ENCODE measurements around the gene GNB1L. TPM values are rescaled to one million over a fixed set of nuclear protein-coding genes. Genes with fewer than 3 reads are reported as not detected.
"Not testable (repeated sequence)": the region's sequence is repeated elsewhere in the genome, so short reads cannot be mapped to it uniquely, and the experiment has no call there.

Gene GNB1L
- total RNA-seq, 1 experiment from 2014 or later = 38.2 TPM

DNA sequence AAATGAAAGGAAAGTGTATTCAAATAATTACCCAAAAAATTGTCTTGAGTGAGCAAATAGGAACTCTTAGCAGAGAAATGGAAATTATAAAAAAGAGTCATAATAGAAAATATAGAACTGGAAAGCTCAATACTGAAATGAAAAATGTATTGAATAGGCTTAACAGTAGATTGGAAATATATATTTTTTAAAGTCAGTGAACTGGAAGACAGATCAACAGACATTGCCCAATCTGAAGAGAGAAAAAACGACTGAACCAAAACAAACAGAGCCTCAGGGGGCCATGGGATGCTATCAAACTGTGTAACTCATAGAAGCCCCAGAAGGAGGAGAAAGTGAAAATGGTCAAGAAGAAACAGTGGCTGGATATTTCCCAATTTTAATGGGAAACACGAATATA lies 61.5 kb downstream of the GNB1L start:
- DNase-seq = no peak
- no peaks in the 10 kb centered on the region for H3K27me3 ChIP-seq (ENCODE audit: control insufficient read depth, insufficient read depth, low read length)

DNA sequence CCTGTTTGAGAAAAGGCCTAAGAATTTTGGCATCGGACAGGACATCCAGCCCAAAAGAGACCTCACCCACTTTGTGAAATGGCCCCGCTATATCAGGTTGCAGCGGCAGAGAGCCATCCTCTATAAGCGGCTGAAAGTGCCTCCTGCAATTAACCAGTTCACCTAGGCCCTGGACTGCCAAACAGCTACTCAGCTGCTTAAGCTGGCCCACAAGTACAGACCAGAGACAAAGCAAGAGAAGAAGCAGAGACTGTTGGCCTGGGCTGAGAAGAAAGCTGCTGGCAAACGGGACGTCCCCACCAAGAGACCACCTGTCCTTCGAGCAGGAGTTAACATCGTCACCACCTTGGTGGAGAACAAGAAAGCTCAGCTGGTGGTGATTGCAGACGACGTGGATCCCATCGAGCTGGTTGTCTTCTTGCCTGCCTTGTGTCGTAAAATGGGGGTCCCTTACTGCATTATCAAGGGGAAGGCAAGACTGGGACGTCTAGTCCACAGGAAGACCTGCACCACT lies 62.2 kb downstream of the GNB1L start:
- not testable (repeated sequence) for H3K27me3 ChIP-seq (ENCODE audit: control insufficient read depth, insufficient read depth, low read length); H3K4me3 ChIP-seq (ENCODE audit: insufficient read depth, low read depth, low read length); DNase-seq; H3K36me3 ChIP-seq (replicated peaks; ENCODE audit: control insufficient read depth, insufficient read depth, low read length)

More for the DNA sequence above, 61.5 kb downstream of the GNB1L start:
- Histone ChIP-seq H3K4me3 (ENCODE audit: insufficient read depth, low read depth, low read length) (no peak overlapping the region), H3K36me3 (replicated peaks; ENCODE audit: control insufficient read depth, insufficient read depth, low read length) (no peaks in the 10 kb centered on the region)

DNA sequence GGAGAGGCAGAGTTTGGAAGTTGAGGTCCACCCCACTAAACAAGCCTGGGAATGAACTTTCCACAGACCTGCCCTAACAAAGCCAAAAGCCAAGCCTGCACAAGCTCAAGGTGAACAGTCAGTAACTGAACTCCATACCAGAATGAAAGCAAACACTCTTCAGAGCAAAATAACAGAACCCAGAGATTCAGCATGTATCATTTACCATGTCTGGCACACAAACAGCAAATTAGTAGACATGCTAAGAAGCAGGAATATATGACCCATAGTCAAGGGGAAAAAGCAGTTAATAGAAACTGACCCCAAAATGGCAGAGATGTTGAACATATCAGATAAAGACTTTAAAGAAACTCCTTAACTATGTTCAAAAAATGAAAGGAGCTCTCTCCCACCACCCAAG lies 62.8 kb downstream of the GNB1L start:
- DNase-seq = no peak
- Histone ChIP-seq H3K4me3 (ENCODE audit: insufficient read depth, low read depth, low read length) (no peak overlapping the region), H3K27me3 (ENCODE audit: control insufficient read depth, insufficient read depth, low read length) (no peaks in the 10 kb centered on the region), H3K36me3 (replicated peaks; ENCODE audit: control insufficient read depth, insufficient read depth, low read length) (no peaks in the 10 kb centered on the region)

DNA sequence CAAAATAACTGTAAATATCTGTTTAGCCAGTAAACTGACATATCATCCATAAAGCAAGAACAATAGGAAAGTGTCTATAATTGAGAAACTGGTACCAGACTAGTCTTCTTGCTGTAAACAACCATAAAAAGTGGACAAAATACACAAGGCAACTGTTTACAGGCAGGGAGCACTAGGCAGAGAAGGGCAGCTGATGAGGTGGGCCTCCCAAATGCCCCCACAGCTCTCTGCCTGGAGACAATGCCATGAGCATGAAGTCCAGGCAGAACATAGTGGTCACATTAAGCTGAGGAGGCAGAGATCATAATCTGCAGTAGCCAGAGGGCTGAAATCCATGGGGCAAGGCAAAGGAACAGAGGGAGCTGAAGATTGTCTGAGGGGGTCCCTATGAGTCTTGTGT lies 63.4 kb downstream of the GNB1L start:
- Histone ChIP-seq H3K36me3 (replicated peaks; ENCODE audit: control insufficient read depth, insufficient read depth, low read length) (no peaks in the 10 kb centered on the region), H3K4me3 (ENCODE audit: insufficient read depth, low read depth, low read length) (no peak overlapping the region), H3K27me3 (ENCODE audit: control insufficient read depth, insufficient read depth, low read length) (no peaks in the 10 kb centered on the region)
- DNase-seq = no peak

DNA sequence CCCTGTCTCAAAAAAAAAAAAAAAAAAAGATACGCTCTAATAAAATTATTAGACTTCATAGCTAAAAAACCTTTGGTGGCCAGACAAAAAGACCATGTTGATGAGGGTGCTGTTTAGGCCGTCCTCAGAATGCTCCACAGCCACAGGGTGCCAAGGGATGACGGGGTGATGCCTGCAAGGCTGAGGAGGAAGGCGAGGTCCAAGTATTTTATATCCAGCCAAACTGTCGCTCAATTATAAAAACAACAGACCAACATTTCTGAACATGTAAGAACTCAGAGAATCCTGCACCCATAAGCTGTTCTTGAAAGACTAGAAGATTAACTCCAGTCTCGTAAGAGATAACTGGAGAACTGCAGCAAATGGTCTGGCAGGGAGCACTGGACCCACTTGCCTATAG lies 64.8 kb downstream of the GNB1L start:
- Histone ChIP-seq H3K36me3 (replicated peaks; ENCODE audit: control insufficient read depth, insufficient read depth, low read length) (no peaks in the 10 kb centered on the region), H3K27me3 (ENCODE audit: control insufficient read depth, insufficient read depth, low read length) (no peaks in the 10 kb centered on the region), H3K4me3 (ENCODE audit: insufficient read depth, low read depth, low read length) (no peak overlapping the region)
- DNase-seq = no peak

DNA sequence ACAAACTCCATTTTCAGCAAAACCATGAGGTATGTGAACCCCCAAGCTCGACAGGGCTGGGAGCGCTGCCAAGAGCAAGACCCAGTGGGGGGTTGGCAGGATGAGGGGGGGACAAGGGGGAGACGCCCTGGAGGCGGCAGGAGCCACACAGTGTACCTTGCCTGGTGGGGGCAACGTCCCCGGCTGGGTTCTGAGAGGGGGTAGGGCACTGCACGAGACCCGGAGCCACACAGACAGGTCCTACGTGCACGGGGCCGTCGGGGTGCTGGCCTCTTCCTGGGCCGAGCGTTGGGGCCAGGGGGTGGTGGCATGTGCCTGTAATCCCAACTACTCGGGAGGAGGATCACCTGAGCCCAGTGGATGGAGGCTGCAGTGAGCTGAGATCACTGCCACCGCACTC lies 65.3 kb downstream of the GNB1L start:
- no peak overlapping the region for H3K4me3 ChIP-seq (ENCODE audit: insufficient read depth, low read depth, low read length)
- H3K36me3 ChIP-seq (replicated peaks; ENCODE audit: control insufficient read depth, insufficient read depth, low read length) = no peaks in the 10 kb centered on the region
- no peaks in the 10 kb centered on the region for H3K27me3 ChIP-seq (ENCODE audit: control insufficient read depth, insufficient read depth, low read length)
- no peak for DNase-seq

DNA sequence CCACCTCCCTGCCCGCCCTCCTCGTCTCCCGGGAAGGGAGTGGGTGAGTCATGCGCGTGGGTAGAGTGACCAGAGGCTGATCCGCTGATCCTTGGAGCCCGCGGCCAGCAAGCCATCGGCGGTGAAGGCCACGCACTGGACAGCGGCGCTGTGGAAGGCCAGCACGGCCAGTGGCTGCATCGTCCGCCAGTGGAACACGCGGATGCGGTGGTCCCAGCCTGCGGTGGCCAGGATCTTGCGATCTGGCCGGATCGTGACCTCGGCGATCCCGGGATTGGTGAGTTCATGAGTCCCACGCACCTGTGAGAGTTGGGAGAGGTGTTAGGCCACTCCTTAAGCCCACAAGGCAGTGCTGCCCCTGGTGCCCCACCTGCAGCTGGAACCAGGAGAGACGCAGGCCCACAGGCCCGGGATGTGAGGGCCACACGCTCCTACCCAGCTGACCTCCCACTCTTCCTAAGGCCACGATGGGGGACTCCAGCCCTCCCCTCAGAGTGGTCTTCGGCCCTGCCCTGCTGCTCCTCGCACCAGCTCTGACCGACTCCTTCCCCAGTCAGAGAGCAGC lies 65.9 kb downstream of the GNB1L start:
- Histone ChIP-seq H3K27me3 (ENCODE audit: control insufficient read depth, insufficient read depth, low read length) (no peaks in the 10 kb centered on the region), H3K4me3 (ENCODE audit: insufficient read depth, low read depth, low read length) (no peak overlapping the region), H3K36me3 (replicated peaks; ENCODE audit: control insufficient read depth, insufficient read depth, low read length) (no peaks in the 10 kb centered on the region)
- DNase-seq = no peak

DNA sequence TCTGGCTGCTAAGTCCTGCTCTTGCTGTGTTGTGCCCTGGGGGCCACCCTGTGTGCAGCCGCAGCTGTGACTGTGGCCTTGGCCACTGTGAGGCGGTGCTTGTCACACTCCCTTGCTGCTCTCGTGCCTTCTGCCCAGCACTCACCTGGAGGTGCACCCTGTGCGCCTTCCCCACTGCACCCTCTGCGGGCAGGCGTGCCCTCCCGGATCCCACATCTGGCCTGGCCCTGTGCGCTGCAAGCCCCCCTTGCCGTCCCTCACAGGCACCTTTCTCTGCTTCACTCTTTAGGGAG lies 66.9 kb downstream of the GNB1L start:
- Histone ChIP-seq H3K36me3 (replicated peaks; ENCODE audit: control insufficient read depth, insufficient read depth, low read length) (no peaks in the 10 kb centered on the region), H3K27me3 (ENCODE audit: control insufficient read depth, insufficient read depth, low read length) (no peaks in the 10 kb centered on the region)

DNA sequence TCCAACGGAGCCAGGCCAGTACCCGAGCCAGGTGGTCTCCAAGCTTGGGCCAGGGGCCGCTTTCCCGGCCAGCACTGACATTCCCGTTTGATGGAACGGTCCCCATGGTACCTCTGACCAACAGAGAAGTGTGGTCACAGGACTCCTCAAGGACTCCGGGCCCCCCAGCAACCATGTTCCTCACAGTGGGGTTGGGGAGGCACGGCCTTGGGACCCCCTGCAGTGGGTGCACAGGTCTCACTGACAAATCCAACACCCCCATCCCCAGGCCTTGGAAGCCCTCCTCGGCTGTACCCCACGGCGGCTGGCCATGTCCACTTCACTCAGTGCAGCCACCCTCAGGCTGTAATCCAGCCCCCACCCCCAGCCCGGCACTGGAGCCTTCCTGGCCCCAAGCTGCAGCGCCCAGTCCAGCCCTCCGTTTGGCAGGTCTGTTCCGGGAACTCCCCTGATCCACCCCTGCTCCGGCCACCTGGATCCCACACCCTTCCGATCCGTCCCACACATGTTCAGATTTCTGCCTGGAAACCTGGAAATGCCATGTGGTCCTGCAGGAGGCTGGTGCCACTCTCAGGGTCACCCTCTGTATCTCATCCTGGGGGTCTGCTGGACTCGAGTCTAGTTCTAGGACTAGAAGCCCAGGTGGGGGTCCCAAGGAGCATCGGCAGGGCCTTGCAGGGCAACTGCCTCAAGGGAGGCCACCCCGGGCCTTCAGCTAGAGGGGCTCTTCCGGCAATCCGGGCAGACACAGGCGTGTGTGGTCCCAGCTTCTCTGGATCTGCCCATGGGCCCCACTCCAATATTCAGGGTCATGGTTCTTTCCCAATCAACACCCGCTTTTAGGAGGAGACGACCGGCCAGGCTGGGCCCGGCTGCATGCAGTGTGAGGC lies 67.5 kb downstream of the GNB1L start:
- no peaks in the 10 kb centered on the region for H3K27me3 ChIP-seq (ENCODE audit: control insufficient read depth, insufficient read depth, low read length)
- H3K4me3 ChIP-seq (ENCODE audit: insufficient read depth, low read depth, low read length) = no peak overlapping the region
- H3K36me3 ChIP-seq (replicated peaks; ENCODE audit: control insufficient read depth, insufficient read depth, low read length) = no peaks in the 10 kb centered on the region
- no peak for DNase-seq

More for the DNA sequence above, 66.9 kb downstream of the GNB1L start:
- no peak for DNase-seq
- H3K4me3 ChIP-seq (ENCODE audit: insufficient read depth, low read depth, low read length) = no peak overlapping the region

DNA sequence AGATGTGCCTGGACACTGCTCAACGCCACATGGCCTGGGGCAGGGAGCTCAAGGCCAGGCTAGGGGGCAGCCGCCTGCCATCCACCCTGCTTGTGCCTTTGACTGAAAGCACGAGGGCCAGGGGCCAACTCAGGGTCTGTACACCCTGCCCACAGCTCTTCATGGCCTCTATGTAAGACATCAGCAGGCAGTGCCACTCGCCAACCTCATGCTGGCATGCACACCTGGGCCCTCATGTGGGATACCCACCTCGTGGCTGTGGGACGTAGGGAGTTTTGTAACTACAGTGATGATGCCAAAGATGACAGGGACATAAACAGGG lies 68.4 kb downstream of the GNB1L start:
- DNase-seq = no peak
- H3K27me3 ChIP-seq (ENCODE audit: control insufficient read depth, insufficient read depth, low read length) = no peaks in the 10 kb centered on the region
- no peak overlapping the region for H3K4me3 ChIP-seq (ENCODE audit: insufficient read depth, low read depth, low read length)
- H3K36me3 ChIP-seq (replicated peaks; ENCODE audit: control insufficient read depth, insufficient read depth, low read length) = no peaks in the 10 kb centered on the region

DNA sequence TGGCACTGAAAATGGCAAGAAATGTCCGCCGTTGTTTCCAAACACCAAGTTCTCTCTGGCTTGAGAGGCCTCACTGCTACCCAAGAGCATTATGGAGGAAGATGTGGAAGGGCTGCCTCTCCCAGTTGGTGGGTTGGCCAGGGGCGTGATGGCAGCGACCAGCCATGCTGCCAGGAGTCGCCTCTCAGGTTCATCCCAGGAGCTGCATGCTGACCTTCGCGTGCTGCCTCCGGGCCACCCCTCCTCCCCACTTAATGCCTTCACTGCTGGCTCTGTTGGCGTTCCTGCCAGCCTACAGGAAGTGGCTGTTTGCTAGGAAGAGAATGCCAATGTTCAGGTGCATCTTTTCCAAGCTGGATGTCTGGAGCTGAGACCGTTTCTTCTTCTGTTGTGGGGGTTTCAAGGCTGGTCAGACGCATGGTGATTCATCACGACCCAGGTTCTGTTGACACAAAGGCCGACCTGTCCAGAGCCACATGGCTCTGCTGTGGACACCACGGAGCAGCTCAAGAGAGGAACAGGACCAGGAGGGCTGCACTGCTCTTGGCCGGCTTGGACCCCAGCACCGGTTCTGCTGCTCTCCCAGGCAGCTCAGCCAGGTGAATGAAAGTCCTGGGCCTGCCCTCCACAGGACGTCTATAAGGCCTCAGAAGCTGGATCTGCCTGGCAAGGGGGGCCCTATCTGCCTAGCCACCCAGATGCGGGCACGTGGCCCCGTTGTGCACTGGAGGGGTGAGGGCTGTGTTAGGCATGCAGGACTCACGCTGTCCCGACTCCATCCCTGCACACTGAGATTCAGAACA lies 69.0 kb downstream of the GNB1L start:
- no peak overlapping the region for H3K4me3 ChIP-seq (ENCODE audit: insufficient read depth, low read depth, low read length)
- no peaks in the 10 kb centered on the region for H3K36me3 ChIP-seq (replicated peaks; ENCODE audit: control insufficient read depth, insufficient read depth, low read length)
- no peak for DNase-seq
- H3K27me3 ChIP-seq (ENCODE audit: control insufficient read depth, insufficient read depth, low read length) = no peaks in the 10 kb centered on the region

DNA sequence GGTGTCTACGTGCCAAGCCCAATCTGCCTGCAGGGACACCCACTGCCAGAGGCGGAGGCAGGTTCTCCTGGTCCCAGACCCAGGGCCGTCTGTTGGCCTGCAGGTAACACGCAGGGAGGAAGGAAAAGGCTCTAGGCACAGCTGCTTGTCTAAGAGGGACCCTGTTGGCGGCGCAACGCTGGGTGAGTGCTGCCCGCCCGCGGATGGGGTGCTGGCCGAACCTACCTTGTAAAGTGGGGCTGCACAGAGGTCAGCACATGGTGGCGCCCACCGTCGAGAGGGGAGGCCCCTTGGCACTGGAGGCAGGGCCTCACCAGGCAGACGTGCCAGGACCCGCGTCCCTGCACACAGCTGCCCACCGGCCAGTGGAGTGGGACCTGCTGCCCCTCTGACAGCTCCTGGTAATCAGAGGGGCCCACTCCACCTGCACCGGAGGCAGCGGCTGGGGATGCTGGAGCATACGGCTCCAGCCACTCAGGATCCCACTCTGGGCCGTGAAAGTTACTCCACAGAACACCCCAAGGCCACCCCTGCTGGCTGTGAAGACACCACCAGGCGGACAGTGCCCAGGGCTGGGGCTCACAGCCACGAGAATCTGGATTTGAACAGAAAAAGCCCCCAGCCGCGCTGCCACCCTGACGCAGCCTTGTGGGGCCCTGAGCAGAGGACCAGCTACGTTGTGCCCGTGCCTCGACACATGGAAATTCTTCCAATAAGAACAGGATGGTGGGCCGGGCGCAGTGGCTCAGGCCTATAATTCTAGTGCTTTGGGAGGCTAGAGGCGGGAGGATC lies 70.1 kb downstream of the GNB1L start:
- peak; percentile 85 for DNase-seq
- no peaks in the 10 kb centered on the region for H3K27me3 ChIP-seq (ENCODE audit: control insufficient read depth, insufficient read depth, low read length)
- no peak overlapping the region for H3K4me3 ChIP-seq (ENCODE audit: insufficient read depth, low read depth, low read length)
- no peaks in the 10 kb centered on the region for H3K36me3 ChIP-seq (replicated peaks; ENCODE audit: control insufficient read depth, insufficient read depth, low read length)

DNA sequence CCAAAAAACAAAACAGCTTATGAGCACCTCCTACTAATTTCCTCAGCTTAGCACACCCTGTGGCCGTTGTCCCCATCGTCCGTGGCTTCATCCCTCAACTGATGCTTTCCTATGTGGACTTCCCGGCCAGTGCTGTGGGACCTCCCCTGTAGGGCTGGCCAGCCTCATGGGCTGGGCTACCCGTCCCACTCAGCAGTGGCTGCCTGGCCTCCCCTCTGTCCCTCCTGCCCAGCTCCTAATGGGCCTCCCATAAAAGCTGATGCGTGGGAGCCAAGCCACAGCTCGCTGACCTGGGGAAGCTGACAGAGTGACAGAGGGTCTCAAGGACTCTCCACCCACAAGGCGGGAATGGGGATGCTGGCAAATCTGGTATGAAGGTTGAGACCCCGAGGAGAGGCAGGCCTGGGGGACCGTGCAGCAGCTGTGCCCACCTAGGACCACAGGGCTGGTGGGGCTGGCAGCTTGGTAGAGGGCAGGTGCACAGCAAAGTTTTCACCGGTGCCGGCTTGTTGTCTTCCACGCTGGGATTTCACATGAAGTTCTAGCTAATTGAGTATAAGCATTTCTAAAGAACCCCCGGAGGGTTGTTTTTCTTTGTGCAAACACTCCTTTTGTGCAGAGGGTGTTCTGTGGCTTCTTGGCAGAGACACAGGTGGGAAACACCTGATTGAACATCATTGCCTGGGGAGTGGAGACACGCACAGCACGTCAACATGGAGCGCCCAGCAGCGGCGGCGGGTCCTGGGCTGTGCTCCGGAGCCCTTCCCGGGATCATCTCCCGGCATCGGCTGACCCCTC lies 70.9 kb downstream of the GNB1L start:
- no peak for DNase-seq
- no peaks in the 10 kb centered on the region for H3K36me3 ChIP-seq (replicated peaks; ENCODE audit: control insufficient read depth, insufficient read depth, low read length)
- no peak overlapping the region for H3K4me3 ChIP-seq (ENCODE audit: insufficient read depth, low read depth, low read length)
- no peaks in the 10 kb centered on the region for H3K27me3 ChIP-seq (ENCODE audit: control insufficient read depth, insufficient read depth, low read length)

DNA sequence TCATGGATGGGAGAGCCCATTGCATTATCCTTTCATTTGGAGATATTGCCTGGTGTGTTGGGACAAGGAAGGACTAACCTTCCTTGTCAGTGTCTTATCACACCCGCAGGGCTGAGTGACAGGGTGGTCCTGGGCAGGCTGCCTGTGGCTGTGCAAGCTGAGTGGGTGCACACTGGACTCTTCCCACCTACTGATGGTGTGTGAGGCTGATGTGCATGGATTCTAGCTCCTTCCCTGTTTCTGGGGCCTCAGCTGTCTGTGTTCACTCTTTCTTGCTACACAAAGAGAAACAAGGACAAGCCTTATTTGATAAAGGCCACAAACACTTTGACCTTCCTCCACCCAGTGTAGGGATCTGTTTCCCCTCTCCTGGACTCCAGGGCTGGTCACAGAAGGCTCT lies 72.1 kb downstream of the GNB1L start:
- no peak overlapping the region for H3K4me3 ChIP-seq (ENCODE audit: insufficient read depth, low read depth, low read length)
- DNase-seq = no peak
- H3K36me3 ChIP-seq (replicated peaks; ENCODE audit: control insufficient read depth, insufficient read depth, low read length) = no peaks in the 10 kb centered on the region
- H3K27me3 ChIP-seq (ENCODE audit: control insufficient read depth, insufficient read depth, low read length) = no peaks in the 10 kb centered on the region
